GM19193 (cell line): ENCODE data around the gene SEPTIN2.

ENCODE experiments used
- POLR2A ChIP-seq: IDR thresholded peaks from 4 replicates; pipeline ENCODE4 v1.6.1; 2011; ENCODE audit not compliant: insufficient read depth, insufficient read length; ENCODE audit errors: extremely low read depth

The SEPTIN2 gene

DNA sequence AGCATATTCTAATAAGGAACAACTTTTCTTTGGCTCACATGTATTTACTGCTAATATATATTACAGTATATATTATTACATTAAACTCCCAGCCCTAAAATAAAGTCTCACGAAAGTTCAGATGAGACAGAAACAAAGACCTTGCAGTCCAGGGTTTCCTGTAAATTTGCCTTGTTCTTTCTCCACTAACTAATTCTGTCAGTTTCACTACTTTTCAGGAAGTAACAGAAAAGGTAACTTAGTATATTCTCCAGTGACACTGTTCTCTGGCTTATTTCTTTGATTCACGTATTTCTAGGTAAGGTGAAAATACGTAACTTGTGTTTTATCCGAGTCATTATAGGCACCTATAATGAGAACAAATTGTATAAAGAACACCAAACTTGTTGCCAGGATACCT, 35.4 kb upstream of the SEPTIN2 start:
- TF ChIP-seq POLR2A, result no peak

DNA sequence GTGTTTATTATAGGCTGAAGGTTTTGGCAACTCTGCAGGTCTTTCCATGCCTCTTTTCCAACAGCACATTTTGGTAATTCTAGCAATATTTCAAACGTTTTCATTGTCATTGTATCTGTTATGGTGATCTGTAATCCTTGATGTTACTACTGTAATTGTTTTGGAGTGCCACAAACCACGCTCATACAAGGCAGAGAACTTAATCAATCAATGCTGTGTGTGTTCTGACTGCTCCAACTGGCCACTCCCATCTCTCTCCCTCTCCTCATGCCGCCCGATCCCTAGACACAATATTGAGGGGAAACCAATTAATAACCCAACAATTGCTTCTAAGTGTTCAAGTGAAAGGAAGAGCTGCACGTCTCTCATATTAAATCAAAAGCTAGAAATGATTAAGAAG, 33.2 kb upstream of the SEPTIN2 start:
- no peak for TF ChIP-seq POLR2A

DNA sequence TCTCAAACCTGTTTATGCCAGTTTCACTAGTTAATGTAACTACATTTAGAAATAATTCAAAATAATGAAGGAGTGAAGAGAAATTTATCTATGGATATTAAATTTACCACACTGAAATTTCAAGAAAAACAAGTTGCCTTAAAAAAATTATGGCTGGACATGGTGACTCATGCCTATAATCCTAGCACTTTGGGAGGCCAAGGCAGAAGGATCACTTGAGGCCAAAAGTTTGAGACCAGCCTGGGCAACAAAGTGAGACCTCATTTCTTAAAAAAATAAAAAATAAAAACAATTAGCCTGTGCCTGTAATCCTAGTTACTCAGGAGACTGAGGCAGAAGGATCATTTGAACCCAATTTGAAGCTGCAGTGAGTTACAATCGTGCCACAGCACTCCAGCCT, 30.1 kb upstream of the SEPTIN2 start:
- no peak for TF ChIP-seq POLR2A

DNA sequence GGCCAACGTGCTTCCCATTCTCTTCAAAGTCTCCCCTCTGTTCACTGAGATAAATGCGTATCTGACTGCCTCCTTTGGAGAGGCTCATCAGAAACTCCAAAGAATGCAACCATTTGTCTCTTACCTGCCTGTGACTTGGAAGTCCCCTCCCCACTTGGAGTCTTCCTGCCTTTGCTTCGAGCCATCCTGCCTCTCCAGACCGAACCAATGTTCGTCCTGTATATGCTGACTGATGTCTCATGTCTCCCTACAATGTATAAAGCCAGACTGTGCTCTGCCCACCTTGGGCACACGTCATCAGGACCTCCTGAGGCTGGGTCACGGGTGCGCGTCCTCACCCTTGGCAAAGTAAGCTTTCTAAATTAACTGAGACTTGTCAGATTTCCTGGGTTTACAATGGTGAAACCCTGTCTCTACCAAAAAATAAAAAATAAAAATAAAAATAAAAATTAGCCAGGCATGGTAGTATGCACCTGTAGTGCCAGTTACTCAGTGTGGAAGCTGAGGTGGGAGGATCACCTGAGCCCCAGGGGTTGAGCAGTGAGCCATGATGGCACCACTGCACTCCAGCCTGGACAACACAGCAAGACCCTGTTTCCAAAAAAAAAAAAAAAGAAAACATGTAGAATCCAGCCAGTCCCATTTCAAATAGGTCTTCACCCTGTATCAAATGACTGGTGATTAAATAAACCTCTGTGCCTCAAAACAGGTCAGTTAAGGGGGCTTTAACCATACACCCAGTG, 29.2 kb upstream of the SEPTIN2 start:
- no peak for TF ChIP-seq POLR2A

DNA sequence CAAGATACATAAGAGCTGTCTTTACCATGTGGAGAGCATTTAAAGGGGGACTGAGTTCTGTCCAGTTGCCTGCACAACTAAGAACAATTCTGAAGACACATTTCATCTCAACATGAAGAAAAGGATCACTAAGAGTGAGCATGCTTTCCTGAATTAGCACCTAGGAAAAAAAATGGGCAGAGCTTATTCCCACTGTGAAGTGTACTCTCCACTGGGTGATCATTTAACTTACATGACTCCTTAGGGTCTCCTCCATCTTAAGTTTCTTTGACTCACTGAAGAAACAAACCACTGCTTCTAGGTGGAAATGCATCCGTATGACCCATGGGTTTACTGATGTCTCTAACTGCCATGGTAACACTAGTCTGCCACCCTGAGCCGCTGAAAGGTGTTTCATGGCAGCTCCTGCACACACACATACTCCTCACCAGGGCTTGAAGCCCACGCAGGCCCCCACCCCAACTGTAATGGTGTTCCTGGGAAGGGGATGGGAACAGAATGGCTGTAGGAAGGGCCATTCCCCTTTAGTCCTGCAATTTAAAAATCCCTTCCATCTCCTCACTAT, 27.3 kb upstream of the SEPTIN2 start:
- no peak for TF ChIP-seq POLR2A

DNA sequence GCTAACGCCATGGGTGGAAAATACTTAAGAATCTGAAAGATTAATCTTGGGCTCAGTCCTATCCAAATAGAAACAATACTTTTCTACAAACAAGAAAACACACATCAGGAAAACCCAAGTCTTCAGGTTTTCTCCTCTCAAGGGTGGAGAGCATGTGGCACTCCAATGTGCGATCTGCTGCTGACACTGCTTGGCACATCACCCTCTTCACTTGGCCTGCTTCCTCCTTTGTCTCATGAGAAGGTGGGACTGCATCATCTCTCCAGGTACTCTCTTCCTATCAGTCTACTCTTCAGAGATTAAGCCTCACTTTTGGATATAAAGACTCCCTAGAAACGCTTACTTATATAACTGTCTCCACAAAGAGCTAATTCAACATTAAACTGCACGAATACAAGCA, 26.7 kb upstream of the SEPTIN2 start:
- TF ChIP-seq POLR2A, result no peak

DNA sequence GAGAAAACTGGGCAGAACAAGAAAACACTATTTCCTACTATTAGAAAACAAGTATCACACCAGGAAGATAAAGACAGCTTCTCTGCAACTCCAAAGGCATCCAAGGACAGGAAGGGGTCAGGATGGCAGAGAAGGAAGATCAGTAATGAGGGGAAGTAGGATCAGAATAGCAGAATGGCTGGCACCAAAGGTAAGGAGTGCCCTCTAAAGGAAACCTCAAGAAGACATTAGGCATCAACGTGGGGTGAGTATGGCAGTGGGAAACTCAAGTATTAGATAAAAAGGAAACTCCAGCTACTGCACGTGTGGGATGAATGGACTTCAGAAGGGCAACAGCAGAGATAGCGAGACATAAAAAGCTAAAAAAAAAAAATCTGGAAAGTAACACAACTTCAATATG, 26.1 kb upstream of the SEPTIN2 start:
- no peak for TF ChIP-seq POLR2A

DNA sequence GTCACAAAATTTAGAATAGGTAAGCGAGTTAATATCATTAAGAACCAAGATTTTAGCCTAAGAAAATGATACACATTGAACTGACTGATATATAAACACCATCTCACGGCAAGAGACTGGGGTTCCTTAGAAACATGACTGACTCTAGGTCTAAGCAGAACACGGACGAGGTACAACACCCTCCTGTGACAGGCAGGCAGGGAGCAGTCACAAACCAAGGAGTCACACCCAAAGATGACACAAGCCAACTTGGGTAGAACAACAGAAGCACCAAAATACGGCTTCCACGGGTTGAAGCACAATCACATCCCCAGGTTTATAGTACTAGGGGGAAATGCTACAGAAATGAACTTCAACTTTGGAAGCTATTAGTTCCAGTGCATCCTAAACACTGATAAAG, 24.6 kb upstream of the SEPTIN2 start:
- TF ChIP-seq POLR2A, result no peak

DNA sequence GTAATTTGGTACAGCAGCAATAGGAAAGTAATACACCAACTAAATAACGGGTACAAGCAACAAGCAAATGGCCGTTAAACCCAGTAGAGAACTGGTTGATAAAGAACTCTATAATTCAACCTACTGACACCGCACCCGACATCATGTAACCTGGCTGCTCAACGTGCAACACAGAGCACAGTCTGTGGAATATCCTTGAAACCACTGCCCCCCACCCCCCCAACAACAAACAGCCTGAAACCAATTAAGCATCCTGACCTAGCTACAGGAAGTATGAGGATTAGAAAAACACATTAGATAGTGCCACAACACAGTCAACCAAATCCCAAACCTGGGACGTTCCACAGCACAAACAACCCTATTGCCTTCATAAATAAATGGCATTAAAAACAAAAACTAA, 23.7 kb upstream of the SEPTIN2 start:
- TF ChIP-seq POLR2A, result no peak

DNA sequence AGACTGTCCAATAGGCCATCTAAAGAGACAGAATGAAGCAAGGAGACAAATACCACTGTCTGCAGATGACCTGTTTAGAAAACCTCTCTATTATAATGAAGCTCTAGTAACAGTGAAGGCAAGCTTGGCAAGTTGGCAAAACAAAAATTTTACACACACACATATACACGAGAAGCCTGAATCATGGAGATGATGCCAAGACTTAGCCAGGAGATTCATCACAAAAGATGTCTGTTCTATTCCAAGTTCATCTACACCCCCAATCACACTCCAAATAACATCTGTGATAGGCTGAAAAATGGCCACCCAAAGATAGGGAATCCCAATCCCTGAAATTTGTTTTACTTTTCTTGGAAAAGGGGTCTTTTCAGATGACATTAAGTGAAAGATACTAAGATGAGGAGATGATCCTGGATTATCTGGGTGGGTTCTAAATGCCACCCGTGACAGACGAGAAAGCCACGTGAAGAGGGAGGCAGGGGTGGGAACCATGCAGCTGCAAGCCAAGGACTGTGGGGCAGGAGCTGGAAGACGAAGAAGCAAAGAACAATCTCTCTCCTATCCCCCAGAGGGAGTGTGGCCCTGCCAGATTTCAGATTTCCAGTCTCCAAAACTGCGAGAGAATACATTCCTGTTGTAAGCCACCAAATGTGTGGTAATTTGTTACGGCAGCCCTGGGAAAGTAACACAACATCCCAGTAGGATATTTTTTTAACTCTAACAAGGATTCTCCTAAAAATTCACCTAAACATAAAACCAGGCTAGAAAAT, 20.2 kb upstream of the SEPTIN2 start:
- TF ChIP-seq POLR2A, result no peak

DNA sequence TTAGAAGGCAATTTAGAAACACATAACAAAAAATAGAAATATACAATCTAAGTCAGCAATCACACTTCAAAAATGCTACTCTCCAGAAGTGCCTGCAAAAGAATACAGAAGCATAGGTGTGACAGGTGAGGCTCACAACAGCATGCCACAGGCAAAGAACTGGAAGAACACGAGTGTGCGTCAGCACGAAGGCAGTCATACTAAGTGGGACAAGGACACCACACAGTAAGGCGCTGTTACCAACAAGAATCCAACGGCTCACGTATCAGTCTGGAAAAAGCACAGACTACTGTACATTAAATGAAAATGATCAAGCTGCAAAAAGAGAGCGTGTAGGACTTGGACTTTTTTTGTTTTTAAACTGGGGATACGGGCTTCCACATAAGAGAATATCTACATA, 19.0 kb upstream of the SEPTIN2 start:
- no peak for TF ChIP-seq POLR2A

DNA sequence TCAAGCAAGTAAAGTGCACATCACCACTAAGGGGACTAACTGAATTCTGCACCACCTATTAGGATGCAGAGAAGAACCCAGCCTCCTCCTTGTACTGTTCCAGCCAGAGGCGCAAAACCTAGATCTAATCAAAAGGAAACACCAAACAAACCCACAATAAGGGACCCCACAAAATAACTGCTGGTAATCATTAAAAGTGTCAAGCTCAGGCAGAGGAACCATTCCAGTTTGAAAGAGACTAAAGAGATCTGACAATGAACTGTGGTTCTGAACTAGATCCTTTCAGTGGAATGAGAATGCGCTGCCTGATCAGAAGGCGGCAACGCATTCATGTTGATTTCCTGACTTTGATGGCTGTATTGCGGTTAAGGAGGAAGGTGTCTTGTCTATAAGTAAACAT, 17.1 kb upstream of the SEPTIN2 start:
- TF ChIP-seq POLR2A, result no peak

DNA sequence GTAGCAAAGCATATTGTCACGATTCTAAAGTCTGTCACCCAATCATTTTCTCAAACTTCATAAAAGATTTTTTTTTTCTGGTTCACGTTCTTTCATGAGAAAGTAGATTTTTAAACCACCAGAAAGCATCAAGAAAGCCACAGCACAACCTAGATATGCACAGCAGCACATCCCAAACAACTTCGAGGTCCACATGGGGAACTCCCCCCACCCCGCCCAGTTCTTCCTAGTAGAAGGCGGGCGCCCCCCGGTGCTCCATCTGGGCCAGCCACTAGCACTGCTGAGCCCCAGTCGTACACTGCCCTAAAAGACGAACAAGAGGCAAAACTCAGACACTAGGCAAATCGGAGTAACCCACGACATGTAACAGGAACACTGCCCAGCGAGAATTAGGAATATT, 15.7 kb upstream of the SEPTIN2 start:
- TF ChIP-seq POLR2A, result no peak

DNA sequence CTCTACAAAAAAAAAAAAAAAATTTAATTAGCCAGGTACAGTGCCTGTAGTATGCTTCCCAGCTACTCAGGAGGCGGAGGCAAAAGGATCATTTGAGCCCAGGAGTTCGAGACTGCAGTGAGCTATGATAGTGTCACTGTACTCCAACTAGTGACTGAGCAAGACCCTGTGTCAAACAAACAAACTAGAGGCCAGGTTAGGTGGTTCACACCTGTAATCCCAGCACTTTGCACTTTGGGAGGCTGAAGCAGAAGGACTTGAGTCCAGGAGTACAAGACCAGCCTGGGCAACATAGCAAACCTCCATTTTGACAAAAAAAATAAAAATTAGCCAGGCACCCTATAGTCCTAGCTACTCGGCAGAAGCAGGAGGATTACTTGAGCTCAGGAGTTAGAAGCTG, 13.6 kb upstream of the SEPTIN2 start:
- TF ChIP-seq POLR2A, result no peak

DNA sequence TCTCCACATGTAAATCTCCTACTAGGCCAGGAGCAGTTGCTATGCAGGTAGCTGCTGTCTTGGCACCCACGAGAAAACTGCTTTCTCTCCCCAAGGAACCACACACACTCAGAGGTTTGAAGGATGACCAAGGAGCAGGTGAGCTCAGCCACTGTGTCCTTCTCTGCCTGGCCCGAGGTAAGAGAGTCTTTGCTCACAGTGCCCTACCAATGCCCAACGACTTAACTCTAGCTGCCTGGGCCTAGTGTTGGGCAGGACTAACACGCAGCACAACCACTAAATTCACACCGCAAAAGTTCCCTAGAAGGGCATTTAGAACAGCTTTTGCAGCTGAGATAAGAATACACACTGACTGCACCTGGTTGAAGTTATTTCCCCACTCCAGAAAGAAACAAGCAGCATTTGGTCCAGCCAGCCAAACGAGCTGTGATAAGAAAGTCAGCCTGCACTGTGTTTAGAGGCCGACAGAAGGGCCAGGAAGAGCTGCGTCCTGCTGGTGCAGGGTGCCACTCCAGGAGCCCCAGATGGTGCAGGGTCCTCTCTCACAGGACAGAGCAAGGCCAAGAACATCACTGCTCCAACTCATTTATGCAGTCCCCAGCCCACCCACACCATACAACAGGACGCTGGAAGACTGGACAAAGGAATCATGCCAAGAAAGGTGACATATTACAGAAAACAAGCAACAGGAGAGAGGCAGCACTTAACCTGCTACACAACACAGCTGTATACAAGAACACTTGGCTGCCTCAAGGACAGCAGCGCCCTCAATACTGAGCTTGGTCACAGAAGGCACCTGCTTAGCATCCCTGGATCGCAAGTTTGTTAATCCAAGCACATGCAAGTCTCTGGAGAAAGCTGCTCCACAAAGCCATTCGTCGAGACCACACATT, 12.7 kb upstream of the SEPTIN2 start:
- TF ChIP-seq POLR2A, result no peak
